GM18498 (cell line): ENCODE measurements around the gene MSANTD4.
A peak's percentile ranks its signal among the peaks of the same experiment; 100 is the strongest.
"Not testable (repeated sequence)": the region's sequence is repeated elsewhere in the genome, so short reads cannot be mapped to it uniquely, and the experiment has no call there.

Experiments
- ATAC-seq: cut with Tn5 transposase; IDR thresholded peaks from one replicate; pipeline ENCODE4 v1.9.1; 2021; ENCODE audit warnings: mild to moderate bottlenecking, moderate library complexity; ENCODE audit not compliant: unreplicated experiment

The MSANTD4 gene

DNA sequence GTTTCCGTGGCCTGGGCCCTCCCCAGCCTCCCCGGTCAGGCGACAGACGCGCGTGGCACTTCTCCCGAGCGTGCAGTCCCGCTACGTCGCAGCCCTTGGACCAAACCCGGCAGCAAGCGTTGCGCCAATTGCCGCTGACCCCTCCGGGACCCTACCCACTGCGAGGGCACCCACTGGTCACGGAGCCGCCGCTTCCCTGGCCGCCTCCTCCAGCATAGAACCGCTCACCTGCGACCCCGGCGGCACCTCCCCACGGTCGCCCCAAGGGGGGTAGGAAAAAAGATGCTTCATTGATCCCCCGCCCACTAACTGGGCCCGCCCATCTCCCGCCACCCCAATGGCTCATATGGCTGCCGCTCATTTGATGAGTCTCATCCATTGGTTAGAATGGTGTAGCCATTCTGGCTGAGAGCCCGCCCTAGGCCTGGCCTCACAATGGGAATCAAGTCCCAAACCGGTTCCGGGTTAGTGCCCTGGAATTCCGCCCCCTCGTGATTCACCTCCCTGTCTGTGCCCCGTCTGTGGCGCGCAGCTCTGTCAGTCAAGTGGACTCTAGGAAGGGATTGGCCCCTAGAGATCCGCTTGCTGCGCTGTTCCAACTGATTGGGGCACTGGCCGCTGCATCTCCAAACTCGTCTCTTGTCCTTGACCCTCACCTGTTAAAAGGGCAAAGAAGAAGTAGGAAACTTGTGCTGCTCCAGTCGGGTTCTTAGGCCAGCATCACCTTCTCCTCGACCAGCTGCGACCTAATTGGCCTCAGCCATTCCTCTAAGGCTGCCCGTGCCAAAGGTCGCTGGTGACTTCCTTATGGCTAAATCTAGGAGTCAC lies at the start of gene MSANTD4:
TSS of gene MSANTD4 (minus strand) at position 274 of the 828 bp plus-strand sequence. CDS start 11,323 bp downstream, outside the sequence.
- peak; percentile 98 for ATAC-seq

DNA sequence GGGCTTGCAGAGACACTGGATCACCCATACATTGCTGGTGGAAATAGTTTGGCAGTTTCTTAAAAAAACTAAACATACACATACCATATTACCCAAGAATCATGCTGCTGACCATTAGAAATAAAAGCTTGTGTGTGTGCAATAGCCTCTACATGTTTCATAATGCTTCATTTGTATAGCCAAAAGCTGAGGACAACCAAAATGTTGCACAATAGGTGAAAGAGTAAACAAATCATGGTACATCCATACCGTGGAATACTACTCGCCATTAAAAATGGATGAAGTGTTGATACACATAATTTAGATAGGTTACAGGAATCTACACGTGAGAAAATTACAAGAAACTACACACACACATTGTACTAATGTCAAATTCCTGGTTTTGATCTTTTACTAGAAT lies 48.6 kb upstream of the MSANTD4 start:
- ATAC-seq, result no peak

DNA sequence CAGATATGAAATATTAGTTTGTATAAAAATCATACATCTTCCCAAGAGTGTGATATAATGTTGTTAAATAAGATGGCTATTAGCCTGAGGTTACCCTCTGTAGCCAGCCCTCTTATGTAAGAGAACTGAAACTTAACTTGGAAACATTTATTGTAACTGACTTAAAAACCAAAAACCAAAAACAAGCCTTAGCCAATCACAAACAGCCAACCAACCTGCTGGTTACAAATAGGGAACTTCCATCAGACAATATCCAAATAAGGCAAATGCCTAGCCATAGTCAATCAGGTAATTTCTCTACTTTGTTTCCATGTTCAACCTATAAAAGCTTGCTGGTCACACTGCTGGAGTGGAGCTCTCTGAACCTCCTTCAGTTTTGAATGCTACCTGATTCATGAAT lies 41.0 kb upstream of the MSANTD4 start:
- peak; percentile 53 for ATAC-seq

DNA sequence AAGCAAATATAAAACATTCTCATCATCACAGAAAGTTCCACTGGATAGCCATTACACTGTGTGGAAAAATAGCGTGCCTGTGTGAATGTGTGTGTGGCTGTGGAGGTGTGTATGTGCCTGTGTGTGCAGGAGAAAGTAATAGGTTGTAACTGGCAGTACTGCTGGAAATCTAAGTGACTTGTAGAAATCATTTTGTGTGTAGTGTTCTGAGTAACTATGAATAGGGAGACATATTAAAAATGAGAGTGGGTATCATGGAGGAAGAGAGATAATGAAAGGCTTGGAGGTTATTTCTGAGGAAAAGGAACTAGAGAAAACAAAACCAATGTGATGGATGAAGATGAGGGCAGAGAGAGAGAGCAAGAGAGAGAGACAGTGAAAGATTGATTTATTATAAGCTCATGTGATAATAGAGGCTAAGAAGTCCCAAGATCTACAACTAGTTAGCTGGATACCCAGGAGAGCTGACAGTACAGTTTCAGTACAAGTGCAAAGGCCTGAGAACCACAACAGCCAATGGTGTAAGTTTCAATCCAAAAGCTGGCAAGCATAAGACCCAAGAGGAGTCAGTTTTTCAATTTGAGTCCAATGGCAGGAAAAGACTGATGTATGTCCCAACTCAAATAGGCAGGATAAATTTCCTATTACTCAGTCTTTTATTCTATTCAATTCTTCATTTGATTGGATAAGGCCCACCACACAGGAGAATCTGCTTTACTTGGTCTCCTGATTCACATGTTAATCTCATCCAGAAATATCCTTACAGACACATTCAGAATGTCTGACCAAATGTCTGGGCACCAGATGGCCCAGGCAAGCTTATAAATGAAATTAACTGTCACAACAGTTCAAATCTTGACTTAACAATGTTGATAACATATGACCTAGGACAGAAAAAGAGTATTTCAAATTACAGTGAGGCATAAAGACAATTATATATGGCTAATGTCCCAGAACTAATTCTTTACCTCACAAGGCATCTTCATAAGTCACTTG lies 40.2 kb upstream of the MSANTD4 start:
- ATAC-seq, result peak; percentile 69

DNA sequence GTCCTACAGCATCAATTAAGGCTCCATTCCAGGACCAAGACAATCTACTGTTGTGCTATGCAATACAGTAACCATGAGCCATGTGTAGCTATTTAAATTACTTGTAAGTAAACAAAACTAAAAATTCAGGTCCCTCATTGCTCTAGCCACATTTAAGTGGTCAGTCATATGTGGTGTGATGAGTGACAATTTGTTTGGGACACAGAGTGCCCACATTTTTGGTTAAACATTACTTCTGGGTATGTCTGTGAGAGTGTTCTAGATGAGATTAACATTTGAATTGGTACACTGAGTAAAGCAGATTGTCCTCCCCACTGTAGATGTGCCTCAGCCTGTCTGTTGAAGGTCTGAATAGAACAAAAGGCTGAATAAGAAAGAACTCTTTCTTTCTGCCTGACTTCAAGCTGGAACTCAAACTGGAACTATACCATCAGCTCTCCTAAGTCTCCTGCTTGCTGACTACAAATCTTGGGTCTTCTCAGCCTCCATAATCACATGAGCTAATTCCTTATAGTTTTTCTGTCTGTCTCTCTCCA lies 39.3 kb upstream of the MSANTD4 start:
- no peak for ATAC-seq

DNA sequence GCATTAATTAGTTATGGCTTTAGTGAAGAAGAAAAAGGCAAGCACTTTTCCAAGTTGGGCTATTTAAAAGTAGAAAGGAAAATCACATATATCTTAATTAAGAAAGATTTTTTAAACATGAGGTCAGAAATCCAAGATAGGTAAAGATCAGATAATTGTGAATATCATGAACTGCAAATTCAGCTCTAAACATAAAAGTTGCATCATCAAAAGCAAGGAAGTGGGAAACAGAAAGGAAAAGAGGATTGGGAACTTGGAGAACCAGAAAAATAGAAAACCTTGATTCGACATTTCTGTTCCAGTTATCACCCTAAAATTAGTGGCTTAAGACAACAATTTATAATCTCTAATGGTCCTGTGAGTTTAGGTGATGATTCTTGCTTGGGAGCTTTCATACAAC lies 37.6 kb upstream of the MSANTD4 start:
- no peak for ATAC-seq

DNA sequence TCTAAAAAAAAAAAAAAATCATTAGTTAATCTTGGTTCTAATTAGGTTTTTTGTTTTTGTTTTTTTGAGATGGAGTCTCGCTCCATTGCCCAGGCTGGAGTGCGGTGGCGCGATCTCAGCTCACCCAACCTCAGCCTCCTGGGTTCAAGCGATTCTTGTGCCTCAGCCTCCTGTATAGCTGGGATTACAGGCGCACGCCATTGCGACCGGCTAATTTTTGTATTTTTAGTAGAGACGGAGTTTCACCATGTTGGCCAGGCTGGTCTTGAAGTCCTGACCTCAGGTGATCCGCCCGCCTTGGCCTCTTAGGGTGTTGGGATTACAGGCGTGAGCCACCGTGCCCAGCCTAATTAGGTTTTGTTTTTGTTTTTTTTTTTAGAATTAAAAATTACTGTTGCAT lies 36.3 kb upstream of the MSANTD4 start:
- ATAC-seq, result not testable (repeated sequence)

DNA sequence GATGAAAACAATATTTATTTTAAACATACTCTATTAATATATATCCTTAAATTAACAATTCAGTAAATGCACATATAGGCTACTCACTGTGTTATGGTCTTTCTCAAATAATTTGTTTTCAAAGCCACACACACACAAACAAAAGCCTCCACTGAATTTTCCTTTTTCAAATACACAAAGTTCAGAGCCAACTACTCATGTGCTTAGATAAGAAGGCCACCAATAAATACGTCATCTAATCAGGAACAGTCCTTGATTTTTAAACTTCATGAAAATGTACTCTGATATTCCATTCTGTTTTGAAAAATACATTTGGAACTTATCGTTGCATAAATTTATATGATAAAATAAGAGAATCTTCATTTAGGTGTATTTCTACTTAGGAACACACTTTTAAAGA lies 29.1 kb upstream of the MSANTD4 start:
- ATAC-seq, result no peak

DNA sequence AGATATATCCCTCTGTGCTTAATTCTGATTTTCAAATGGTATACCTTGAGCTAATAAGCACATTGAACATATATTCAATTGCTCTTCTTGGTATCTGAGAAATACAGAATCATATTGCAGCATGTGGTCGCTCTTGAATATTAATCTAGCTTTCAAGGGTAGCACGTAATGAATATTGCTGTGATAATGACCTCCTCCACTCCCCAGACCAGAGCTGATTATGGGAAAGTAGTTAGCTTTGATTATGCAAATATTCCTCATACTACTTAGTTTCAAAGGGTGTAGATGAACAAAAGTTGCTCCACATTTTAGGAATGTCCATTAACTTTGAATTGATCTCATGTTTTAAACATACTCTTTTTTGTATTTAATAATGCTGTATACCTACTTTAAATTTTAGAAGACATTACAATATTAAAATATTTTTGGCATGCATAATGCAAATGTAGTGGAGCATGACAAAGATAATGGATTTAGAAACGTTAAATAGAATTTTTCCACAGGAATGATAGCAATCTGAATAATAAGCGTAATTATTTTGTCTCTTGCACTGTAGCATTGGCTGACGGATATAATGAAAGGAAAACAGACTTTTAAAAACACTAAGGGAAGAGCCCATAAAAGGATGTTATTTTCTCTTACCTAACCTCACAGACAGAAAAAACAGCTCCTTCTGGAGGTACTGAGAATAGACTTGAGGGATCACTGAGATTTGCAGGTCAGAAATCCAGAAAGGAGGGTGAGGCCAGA lies 27.9 kb upstream of the MSANTD4 start:
- no peak for ATAC-seq

DNA sequence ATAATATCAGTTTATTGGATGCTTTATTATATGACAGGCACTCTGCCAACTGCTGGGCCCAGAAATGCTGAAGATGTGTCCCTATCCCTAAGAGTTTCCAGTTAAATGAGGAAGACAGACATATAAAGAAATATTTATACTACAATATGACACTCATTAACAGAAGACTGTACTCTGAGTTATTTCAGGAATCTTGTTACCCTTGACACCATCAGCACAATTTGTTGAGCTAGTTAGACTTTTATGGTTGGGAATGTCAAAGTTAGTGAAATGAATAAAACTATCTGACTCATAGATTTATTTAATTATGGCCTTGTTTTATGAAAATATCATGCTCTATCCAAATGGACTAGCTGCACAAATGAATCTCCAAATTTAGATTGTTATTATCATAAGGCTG lies 25.6 kb upstream of the MSANTD4 start:
- no peak for ATAC-seq

DNA sequence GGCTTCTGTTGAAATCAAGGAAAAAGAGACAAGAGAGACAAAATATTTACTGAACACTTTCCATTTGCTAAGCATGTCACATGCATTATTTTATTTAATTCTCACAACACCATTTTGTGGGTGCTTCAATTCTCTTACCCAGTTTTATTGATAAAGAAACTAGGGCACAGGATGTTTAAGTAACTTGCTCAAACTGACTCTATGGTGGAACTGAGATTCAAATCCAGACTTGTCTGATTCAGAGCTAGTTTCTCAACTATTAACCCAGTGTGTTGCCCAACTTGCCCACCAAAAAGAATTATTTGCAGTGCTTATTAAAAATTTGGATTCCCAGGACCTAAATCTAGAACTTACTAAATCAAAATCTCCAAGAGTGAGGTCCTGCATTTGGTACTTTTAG lies 21.5 kb upstream of the MSANTD4 start:
- ATAC-seq, result no peak

DNA sequence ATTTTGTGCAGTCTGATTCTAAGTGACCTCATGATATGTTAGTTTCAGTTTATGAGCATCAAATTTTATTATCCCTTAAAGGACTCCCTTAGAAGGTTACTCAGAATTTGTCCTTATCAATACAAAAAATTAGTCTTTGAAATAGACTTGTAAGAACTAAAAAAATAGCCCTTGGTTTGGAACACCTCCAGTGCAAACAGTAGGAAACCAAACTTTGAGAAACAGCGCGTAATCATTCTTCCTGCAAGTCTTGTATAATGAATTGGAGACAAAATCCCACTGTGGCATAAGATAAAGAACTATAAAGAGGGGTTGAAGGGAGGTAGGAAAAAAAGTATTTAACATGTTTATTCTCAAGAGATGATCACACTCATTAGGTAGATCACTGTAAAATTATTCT lies 10.8 kb upstream of the MSANTD4 start:
- ATAC-seq, result no peak

DNA sequence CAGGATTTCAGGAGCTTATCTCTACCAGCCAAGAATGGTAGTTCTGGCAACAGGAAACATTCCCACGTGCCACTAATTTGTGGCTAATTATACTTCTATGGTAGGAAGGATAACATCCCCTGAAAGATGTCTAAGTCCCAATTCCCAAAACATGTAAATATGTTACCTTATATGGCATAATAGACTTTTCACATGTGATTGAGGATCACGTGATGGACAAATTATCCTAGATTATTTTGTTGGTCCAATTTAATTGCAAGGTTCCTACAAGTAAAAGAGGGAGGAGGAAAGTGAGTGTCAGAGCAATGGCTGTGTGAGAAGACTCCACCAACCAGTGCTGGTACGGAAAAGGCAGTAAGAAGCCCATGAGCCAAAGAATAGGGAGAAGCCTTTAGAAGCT lies 9.9 kb upstream of the MSANTD4 start:
- no peak for ATAC-seq

DNA sequence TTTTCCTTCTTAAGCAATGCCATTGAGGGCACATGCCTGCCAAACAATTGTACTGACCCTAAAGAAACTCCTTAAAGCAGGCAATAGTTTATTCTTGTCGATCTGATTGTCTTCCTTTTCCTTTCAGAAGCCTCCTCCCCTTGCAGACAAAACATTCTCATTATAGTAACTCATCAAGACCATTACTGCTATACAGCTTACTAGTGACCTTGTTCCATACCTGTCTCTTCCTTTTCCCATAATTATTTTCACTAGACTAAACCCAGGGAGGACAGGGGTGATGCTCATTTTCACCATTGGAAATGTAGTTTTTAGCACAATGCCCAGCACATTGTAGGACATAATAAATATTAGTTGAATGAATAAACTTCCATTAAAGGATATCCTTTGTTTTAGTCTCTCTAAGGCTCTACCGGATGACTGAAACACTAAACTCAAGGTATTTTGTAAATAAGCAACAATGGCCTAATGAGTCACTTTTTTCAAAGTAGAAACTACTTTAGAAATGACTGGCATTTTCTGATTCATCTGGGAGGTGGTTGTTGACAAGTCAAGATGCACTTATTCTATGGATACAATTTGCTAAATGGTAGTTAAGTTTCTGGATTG lies 9.3 kb upstream of the MSANTD4 start:
- ATAC-seq, result no peak

DNA sequence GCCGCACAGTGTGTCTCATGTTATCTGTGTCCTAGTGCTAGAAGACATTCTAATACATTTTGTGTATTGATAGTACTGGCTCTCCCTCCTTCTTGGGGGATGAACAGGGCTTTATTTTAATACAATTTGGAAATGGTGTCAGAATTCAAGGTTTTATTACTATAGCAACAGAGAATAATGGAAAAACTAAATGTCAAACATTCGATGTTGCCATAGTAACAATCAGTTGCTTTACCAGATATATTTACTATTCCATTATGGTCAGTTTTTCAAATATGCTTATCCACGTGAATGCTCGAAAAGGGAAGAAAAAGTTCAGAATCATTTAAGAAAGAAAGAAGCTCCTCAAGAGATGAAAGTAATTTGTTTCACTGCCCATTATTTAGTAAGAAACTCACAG lies 8.6 kb upstream of the MSANTD4 start:
- ATAC-seq, result no peak

DNA sequence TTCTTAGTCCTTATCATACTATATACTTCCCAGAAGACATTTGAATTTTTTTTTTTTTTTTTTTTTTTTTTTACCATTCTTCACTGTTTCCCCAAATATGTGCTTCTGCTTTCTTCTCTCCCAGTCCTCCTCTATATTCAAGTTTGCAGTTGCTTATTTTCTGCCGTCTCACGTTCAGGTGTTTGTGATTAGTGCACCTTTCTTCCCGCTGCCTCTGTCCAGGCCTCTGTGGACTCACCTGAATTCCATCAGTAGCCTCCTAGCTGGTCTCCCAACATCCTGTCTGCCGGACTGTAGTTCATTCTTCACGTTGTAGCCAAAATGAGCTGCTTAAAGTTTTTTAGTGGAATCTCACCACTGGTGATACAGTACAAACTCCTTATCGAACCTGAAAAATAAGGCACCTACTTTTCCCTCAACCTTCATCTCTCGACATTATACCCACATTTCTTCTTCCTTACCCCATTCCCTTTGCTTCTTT lies 795 bp upstream of the MSANTD4 start:
- ATAC-seq, result no peak

DNA sequence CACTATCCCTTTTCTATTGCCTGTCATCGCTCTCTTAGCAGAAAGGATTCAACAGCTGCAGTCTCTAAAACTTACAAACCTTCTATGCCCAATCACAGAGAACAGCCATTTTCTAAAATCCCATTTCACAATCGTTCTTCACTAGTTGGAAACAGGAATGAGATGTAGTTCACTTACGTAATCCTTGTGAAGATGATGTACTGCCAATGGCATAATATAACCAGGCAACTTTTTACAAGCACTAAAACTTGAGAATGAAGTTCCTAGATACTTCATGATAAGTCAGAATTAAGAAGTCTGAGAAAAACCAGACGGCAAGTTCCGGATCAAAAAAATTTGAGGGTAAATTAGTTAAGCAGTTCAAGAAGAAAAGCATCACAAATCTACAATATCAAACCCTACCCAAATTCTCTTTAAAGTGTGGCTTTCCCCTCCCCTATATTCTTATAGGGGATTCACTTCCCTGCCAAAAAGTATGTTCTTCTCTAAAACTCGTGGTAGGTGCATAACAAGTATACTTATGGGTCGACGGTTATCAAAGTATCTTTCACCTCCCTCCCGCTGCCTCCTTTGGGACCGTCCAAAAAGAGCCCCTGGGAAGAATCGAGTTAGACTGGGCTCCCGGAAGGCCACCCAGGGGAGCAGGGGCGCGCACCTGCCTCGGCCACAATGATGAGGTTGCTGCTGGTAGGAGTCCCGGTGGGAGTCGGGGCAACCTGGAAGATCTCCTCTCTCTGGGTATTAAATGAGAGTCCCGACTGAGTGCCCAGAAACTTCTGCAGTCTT lies 666 bp downstream of the MSANTD4 start:
- ATAC-seq, result peak; percentile 11

DNA sequence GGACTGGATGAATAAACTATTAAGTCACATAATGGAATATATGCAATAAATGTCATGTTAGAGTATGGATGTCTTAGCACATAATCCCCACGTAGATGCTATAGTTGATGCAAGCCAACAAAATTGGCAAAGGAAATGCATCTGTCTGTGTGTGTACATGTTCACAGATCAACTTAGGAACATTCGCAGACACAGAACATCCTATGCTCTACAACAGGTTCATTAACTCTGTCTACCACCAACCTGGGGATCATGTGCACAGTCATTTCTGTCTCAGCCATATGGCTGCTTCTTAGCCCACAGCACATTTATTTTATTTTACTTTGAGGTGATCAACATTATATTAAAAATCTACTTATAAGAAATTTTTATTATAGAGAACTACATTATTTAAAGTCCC lies 4.9 kb downstream of the MSANTD4 start:
- no peak for ATAC-seq

DNA sequence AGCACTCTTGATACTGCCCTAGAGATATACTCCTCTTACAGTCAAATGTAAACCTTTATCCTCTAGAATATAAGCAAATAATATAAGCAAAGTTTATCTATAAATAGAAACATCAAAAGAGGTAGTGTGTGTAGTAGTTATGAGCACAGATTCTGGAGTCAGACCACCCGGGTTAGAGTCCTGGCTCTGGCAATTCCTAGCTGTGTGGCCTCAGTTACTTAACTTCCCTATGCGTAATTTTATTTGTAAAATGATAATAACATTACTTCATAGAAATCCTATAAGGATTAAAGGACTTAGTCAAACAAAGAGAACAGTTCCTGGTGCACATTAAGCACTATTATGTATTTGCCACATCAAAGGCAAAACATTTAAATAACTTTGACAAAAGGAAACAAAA lies 7.0 kb downstream of the MSANTD4 start:
- ATAC-seq, result no peak
